GM23338 (cell line): Measurements from ENCODE around the gene PRKAR1B.

ENCODE experiments used
- CREB1 ChIP-seq: fragments of 250-450 bp; sonication (Bioruptor Pico); IDR thresholded peaks from 2 replicates; pipeline ENCODE4 v1.5.0; 2020; ENCODE audit warnings: low read depth, mild to moderate bottlenecking, moderate library complexity
- CTCF ChIP-seq, 2 experiments: fragments of 200-600 bp in 1 of 2; sonication (generic) in 1 of 2; conservative IDR thresholded peaks; 2 replicates each; pipeline versions ENCODE4 v1.5.1 to v1.6.1; 2016 to 2017; ENCODE audit warnings: antibody characterized with exemption in 2 of 2, low read depth in 2 of 2, mild to moderate bottlenecking in 2 of 2, moderate library complexity in 1 of 2
- EZH2 ChIP-seq: fragments of 200-600 bp; sonication (generic); IDR thresholded peaks from one replicate; pipeline ENCODE4 v1.8.0; 2017; ENCODE audit warnings: antibody characterized with exemption, mild to moderate bottlenecking, low read depth; ENCODE audit not compliant: unreplicated experiment
- EZH2phosphoT487 ChIP-seq: fragments of 200-600 bp; sonication (generic); IDR thresholded peaks from one replicate; pipeline ENCODE4 v1.8.1; 2018; ENCODE audit warnings: antibody characterized with exemption; ENCODE audit not compliant: unreplicated experiment
- NANOG ChIP-seq: IDR thresholded peaks from 2 replicates; pipeline ENCODE4 v1.6.1; 2016; ENCODE audit warnings: antibody characterized with exemption, borderline replicate concordance
- POLR2AphosphoS5 ChIP-seq: IDR thresholded peaks from 2 replicates; pipeline ENCODE4 v1.6.1; 2016; ENCODE audit warnings: antibody characterized with exemption, low read depth
- REST ChIP-seq: IDR thresholded peaks from one replicate; pipeline ENCODE4 v1.6.1; 2018; ENCODE audit warnings: antibody characterized with exemption; ENCODE audit not compliant: unreplicated experiment
- ZNF114 ChIP-seq: fragments of 250-450 bp; sonication (Bioruptor Pico); IDR thresholded peaks from 2 replicates; pipeline ENCODE4 v1.5.0; 2020; ENCODE audit warnings: mild to moderate bottlenecking, moderate library complexity
- ZNF331 ChIP-seq: fragments of 250-450 bp; sonication (Bioruptor Pico); IDR thresholded peaks from 2 replicates; pipeline ENCODE4 v1.5.0; 2020; ENCODE audit warnings: low read depth, mild to moderate bottlenecking, moderate library complexity
- TF ChIP-seq, protein P1 (sequence below): IDR thresholded peaks from 2 replicates; pipeline ENCODE4 v1.6.1; 2016; ENCODE audit warnings: antibody characterized with exemption

DNA sequence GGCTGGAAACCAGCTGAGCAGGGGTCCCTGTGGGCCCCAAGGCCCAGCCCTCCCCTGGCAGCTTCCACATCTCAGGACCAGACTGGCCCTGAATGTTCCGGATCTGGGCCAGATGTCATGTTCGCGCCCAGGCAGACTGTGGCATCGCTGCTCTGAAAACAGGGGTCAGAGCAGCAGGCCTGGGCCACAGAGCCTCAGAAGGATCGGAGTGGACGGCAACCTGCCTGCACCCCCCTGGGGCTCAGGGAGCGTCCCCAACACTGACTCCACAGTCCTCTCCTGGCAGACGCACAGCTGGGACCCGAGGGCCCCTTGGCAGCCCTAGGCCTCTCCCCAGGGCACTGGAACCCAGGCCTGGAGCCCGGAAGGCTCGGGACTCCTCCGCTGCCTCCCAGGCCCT is 91.9 kb downstream of the PRKAR1B start:
- TF ChIP-seq ZNF114 (no peak), REST (no peak), CTCF (conservative IDR thresholded peaks at IDR 0.05; ENCODE audit: low read depth in 2 of 2) (no peak), ZNF331 (CRISPR knock-in tag) (no peak), POLR2AphosphoS5 (no peak), EZH2phosphoT487 (no peak), EZH2 (no peak), CREB1 (no peak), NANOG (no peak)
- TF ChIP-seq, protein P1, sequence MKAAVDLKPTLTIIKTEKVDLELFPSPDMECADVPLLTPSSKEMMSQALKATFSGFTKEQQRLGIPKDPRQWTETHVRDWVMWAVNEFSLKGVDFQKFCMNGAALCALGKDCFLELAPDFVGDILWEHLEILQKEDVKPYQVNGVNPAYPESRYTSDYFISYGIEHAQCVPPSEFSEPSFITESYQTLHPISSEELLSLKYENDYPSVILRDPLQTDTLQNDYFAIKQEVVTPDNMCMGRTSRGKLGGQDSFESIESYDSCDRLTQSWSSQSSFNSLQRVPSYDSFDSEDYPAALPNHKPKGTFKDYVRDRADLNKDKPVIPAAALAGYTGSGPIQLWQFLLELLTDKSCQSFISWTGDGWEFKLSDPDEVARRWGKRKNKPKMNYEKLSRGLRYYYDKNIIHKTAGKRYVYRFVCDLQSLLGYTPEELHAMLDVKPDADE: no peak
